OCI-M2 (cell line): Measurements from ENCODE around the gene PNPLA8.
"Not testable (repeated sequence)": the region's sequence is repeated elsewhere in the genome, so short reads cannot be mapped to it uniquely, and the experiment has no call there.

ENCODE experiments used
- DNase-seq: peaks from one replicate; lab custom pipeline; 2025; ENCODE audit not compliant: unreplicated experiment; lab: John Stamatoyannopoulos, UW

PNPLA8 gene, protein sequence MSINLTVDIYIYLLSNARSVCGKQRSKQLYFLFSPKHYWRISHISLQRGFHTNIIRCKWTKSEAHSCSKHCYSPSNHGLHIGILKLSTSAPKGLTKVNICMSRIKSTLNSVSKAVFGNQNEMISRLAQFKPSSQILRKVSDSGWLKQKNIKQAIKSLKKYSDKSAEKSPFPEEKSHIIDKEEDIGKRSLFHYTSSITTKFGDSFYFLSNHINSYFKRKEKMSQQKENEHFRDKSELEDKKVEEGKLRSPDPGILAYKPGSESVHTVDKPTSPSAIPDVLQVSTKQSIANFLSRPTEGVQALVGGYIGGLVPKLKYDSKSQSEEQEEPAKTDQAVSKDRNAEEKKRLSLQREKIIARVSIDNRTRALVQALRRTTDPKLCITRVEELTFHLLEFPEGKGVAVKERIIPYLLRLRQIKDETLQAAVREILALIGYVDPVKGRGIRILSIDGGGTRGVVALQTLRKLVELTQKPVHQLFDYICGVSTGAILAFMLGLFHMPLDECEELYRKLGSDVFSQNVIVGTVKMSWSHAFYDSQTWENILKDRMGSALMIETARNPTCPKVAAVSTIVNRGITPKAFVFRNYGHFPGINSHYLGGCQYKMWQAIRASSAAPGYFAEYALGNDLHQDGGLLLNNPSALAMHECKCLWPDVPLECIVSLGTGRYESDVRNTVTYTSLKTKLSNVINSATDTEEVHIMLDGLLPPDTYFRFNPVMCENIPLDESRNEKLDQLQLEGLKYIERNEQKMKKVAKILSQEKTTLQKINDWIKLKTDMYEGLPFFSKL

GRCh38 chr7:108525985-108526767 lies at the start of gene PNPLA8:
Gene PNPLA8, minus strand, starts transcription at chr7:108526135. Its CDS starts 10,644 bp downstream, at chr7:108515491.
- DNase-seq = peak; percentile 93

DNA sequence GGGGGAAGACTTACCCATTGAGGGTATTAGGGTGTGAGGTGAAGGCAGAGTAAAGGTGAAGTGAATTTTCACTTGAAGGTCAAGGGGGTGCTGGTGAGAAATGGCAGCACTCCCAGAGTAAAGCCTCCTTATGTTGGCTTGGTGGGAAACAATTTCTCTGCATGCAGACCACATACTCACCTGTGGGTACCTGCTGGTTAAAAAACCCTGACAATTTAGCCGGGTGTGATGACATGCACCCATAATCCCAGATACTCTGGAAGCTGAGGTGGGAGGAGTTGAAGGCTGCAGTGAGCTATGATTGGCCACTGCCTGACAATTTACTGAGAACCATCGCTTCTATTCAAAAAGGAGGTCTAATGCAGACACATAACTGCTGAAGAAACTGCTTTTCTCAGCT lies 49.2 kb upstream of the PNPLA8 start:
- no peak for DNase-seq

GRCh38 chr7:108572480-108572879 lies 46.5 kb upstream of the PNPLA8 start:
- DNase-seq = no peak

DNA sequence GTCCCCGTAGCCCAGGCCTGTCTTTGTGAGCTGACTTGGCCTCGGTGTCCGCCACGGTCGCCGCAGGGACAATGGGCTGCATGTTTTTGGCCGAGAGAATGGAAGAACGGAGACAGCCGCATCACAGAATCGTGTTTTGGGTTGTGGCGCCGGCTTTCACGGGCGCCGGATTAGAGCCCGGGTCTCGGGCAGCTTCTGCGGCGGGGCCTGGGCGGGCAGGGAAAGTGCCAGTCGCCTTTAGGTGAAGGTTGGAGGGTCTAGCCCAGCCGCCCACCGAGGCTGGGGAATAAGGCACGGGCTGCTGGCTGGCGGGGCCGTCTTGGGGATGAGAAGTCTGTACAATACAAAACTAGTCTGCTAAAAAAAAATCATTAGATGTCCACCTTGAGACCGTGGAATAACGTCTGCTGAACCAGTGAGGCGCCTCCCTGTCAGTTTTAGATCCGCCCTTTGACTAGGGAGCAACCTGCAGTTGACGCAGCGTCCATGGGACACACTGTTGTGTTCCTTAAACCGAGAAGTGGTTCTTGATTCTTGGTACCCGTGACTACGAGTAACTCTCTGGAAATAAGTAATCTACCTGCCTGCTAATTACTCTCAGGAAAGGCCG lies 44.3 kb upstream of the PNPLA8 start:
- DNase-seq = no peak

DNA sequence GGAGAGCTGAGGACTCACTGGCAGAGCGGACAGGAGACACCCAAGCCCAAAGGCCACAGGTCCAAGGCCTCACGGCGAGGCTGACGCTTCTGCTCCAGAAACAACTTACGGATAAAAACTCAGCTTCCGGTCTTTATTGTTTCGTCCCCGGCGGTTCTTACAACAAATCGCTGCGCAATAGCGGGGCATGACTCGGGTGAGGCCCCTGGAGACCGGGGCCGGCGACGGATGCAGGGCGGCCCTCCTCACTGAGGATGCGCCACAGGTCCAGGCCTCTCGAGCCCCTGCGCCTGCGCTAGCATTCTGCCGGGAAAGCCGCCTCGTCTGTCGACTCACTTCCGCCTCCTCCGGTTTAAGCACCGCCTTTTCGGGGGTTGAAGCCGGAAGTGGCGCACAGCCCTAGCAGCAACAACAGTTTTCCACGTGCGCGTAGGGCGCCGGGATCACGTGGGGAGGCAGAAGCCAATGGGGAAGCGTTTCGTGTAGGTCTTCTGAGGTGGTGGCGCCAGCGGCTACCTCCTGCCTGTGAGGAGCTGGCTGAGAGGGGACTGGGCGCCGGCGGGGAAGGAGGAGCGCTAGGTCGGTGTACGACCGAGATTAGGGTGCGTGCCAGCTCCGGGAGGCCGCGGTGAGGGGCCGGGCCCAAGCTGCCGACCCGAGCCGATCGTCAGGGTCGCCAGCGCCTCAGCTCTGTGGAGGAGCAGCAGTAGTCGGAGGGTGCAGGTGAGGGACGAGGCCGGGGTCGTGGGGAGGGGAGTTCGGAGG lies 43.6 kb upstream of the PNPLA8 start, which contains the start of the genes DNAJB9 and THAP5:
Gene DNAJB9 (plus strand): TSS at position 494 of the 765 bp plus-strand sequence. CDS start 1,853 bp downstream, outside the sequence.
Gene THAP5 (minus strand): TSS at position 326 of the 765 bp plus-strand sequence. CDS start 137 bp downstream, at position 189.
- DNase-seq = peak; percentile 74

DNA sequence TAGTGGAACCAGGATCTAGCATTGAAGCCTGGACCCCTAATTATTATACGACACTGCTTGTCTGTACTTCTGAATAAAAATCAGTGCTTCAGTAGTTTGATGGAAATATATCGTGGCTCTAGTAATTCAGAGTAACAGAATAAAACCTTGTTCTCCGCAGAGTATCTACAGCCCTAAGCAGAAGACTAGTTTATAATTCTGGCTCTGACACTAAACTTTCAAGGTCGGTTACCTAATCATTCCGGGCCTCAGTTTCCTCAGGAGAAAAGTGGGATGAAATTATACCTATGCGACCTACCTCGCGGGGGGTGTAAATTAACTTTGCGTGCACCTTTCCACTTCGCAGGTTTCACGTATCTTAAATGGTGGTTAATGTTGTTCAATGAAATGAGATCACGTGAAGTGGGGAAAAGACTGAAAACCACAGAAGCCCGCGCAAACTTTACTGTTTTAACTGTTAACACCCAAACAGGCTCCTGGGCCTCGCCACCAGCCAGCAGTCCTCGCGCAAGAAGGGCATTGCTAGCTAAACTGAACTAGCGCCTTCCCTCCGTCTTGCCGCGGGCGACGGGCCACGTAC lies 43.0 kb upstream of the PNPLA8 start:
- DNase-seq = no peak

GRCh38 chr7:108565987-108566386 lies 40.1 kb upstream of the PNPLA8 start:
- no peak for DNase-seq

- no peak for DNase-seq
Measured at GRCh38 chr7:108561047-108561619, 35.2 kb upstream of the PNPLA8 start.

- DNase-seq = no peak
Measured at GRCh38 chr7:108559253-108559652, 33.3 kb upstream of the PNPLA8 start.

- DNase-seq = no peak
Measured at GRCh38 chr7:108557617-108558016, 31.7 kb upstream of the PNPLA8 start.

DNA sequence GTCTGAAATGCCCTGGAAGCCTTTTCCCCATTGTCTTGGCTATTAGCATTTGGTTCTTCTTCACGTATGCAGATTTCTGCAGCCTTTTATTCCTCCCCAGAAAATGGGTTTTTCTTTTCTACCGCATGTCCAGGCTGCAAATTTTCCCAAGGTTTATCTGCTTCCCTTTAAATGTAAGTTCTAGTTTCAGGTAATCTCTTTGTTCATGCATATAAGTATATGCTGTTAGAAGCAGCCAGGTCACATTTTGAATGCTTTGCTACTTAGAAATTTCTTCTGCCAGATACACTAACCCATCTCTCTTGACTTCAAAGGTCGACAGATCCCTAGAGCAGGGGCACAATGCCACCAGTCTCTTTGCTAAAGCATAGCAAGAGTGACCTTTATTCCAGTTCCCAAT lies 31.3 kb upstream of the PNPLA8 start:
- DNase-seq = no peak

- DNase-seq = not testable (repeated sequence)
Measured at GRCh38 chr7:108556665-108557064, 30.7 kb upstream of the PNPLA8 start.

DNA sequence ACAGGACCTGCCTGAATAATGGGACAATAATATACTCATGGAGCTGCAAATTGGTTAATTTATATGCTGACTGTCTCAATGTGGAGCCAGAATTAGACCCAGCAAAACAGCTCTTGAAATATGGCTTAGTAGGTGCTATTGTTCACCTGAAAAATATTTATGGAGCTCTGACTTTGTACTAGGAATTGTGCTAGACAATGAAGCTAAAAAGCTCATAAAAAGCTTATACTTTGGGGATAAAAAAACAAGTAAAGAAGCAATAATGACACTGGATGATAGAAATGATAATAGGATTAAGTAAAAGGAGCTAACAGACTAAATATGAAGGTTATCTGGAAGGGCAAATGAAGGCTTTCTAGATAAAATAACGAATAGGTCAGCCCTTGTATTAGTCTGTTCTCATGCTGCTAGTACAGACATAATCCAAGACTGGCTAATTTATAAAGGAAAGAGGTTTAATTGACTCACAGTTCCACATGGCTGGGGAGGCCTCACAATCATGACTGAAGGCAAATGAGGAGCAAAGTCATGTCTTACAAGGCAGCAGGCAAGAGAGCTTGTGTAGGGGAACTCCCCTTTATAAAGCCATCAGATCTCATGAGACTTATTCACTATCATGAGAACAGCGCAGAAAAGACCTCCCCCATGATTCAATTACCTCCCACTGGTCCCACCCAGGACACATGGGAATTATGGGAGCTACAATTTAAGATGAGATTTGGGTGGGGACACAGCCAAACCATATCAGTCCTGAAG lies 22.4 kb upstream of the PNPLA8 start:
- not testable (repeated sequence) for DNase-seq

GRCh38 chr7:108541478-108541877 lies 15.5 kb upstream of the PNPLA8 start:
- DNase-seq = no peak

- DNase-seq = not testable (repeated sequence)
Measured at GRCh38 chr7:108538685-108539084, 12.8 kb upstream of the PNPLA8 start.

- DNase-seq = not testable (repeated sequence)
Measured at GRCh38 chr7:108538236-108538635, 12.3 kb upstream of the PNPLA8 start.

GRCh38 chr7:108537229-108537628 lies 11.3 kb upstream of the PNPLA8 start:
- no peak for DNase-seq

DNA sequence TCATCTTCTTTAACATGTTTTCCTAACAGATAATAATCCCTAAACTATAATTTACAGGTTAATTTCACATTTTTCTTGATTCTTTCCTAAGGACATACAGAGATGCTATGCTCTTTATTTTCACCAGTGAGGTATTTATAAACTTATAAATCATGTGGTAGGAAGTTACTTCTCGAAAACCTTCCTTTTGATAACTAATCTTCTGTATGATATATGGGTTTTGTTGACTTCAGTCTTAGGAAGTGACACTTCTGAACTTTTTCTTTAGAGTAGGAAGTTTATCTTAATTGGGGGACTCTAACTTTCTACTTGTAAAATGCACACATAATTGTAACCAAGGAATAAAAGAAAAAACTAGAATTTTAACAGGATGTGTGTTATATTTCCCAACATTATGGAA lies 9.8 kb upstream of the PNPLA8 start:
- DNase-seq = no peak
